Measurements from ENCODE around the gene KCTD12. TPM values are rescaled to one million over a fixed set of nuclear protein-coding genes. Genes with fewer than 3 reads are reported as not detected.

Gene KCTD12
- total RNA-seq, result 41.9 and 54.6 TPM in 2 replicates

DNA sequence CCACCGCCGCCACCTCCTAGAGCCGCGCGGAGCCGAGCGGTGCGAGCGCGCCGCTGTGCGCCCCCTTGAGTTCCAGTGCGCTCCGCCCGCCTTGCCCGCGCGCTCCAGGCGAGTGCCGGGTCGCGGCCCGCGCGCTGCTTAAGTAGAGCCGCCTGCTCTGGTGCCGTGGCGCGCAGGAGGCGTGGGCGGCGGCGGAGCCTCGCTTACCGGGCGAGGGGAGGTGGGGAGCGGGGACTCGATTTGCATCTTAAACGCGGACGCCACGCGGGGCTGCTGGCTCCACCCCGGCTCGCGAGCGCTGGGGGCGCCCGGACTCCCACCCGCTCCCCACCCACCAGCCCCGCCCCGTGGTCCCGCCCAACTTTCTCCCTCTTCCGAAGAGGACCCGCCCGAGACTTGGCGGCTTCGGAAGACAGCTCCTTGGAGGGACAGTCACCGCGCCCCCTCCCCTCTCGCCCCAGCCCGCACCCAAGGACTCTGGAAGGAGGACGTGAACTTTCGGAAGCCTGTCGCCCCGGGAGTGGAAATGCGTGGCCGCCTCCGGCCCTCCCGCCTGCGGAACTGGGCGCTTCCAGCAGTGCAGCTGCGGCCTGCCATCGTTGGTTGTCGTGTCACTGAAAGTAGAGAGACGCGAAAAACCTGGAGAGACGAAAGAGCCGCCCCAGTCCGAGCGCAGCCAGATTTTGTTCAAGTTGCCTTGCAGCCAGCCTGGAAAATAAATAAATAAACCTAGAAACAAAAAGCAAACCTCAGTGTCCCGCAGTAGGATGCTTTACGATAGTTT is at the start of gene KCTD12:
KCTD12 (minus strand) TSS at position 114 of the 784 bp plus-strand sequence. CDS start 257 bp downstream, outside the sequence.

Other genes with a start within 250 kb of the KCTD12 start
- gene ACOD1, start 62.1 kb upstream of the KCTD12 start, total RNA-seq, result not detected in 2 replicates
- 22.9 and 30.8 TPM in 2 replicates for gene CLN5, start 105.7 kb upstream of the KCTD12 start, total RNA-seq
- 33.0 and 38.9 TPM in 2 replicates for gene FBXL3, start 140.8 kb upstream of the KCTD12 start, total RNA-seq